HG02943 (cell line): ENCODE measurements around the gene CLNK.

Experiments used
- ATAC-seq: cut with Tn5 transposase; IDR thresholded peaks from one replicate; pipeline ENCODE4 v1.9.1; 2021; ENCODE audit warnings: mild to moderate bottlenecking, low read depth, moderate library complexity; ENCODE audit not compliant: unreplicated experiment

CLNK gene

GRCh38 chr4:10461091-10461849 is 223.3 kb downstream of the CLNK start:
- ATAC-seq, result peak; percentile 68

- no peak for ATAC-seq
Measured at GRCh38 chr4:10460313-10461047, 224.1 kb downstream of the CLNK start.

GRCh38 chr4:10459305-10459704 is 225.3 kb downstream of the CLNK start:
- ATAC-seq, result no peak

GRCh38 chr4:10458177-10458576 is 226.4 kb downstream of the CLNK start:
- no peak for ATAC-seq

DNA sequence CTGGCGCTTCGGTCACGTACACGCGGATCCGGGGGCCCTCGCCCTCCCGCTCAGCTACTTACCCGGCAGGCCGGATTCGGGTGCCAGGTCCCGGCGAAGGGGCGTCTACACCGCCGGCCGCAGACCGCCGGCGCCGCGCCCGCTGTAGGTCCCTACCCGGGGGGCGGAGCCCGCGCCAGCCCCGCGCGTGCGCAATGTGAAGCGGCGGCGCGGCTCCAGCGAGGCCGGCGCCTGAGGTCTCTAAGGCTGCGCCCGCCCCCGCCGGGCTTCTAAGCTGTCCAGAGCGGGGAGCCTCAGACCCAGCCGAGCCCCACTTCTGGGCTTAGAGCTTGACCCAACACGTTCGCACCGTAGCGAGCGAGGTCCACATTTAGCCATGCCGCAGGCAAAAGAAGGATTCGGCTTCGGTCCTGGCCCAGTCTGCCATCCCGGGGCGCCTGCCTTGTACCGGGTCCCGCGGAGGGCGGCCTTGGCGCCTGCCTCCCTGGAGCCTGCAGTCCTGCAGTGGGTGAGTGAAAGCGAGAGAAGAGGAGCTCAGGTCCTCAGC is 227.2 kb downstream of the CLNK start, which contains the start of gene ZNF518B:
Gene ZNF518B (minus strand): TSS at position 172 of the 547 bp plus-strand sequence. CDS start 11,098 bp downstream, outside the sequence.
- peak; percentile 71 for ATAC-seq

DNA sequence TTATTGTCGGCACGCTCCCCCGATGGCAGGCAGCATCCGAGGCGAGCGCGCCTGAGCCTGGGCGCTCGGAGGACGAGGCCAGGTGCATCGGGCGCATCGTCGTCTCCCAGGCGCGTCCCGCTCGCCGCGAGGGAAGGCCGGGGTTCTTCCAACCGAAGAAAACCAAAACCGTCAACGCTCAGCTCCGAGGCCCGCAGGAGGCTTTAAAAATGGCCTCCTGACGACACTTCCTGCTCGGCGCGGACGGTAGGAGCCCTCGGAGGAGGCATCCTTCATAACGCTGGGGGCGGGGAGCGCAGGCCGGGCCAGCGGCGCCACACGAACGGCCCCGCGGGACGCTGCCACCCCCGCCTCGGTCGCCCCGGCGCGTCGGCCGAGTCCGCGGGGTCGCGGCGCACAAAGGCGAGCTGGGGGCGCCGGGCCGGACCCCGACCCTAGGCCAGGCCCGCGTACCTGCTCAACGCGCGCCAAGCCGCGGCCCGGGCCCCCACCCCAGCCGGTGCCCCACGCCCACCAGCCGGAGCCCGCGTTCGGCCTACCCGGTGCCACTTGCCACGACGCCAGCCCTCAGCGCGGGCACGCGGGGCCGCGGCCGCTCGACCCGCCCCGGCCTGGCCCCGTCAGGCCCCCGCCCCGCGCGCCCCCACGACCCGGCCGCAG is 227.8 kb downstream of the CLNK start:
- ATAC-seq, result peak; percentile 70

DNA sequence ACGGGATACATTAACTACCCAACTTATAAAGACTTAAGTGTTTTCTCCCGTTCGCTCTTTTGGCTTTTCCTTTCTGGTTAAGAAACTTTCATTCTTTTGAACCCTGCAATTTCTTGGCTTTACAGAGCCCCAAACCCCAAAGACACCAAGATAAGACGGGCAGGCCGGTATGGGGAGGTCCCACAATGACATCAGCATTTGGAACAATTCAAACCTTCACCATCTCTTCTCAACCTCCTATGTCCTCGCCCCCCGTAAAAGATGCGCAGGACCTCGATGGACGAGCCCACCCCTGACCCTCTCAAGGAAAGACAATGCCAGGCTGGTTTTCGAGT is 228.3 kb downstream of the CLNK start:
- no peak for ATAC-seq

DNA sequence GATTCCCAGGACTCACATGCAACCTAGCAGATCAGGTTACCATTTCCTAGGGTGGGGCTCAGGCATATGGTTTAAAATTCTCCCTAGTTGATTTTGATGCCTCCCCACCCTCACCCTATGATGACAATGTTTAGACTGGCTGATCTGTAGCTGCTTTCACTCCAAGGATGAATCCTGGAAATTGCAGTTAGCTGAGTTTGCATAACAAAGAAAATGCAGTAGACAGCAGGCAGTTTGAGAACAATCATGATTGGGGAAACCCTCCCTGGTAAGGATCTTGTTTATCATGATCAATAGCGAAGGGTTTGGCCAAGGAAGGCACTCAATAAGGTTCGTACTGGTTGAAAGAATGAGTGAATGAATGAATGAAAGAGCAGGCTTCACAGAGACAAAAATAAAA is 229.4 kb downstream of the CLNK start:
- ATAC-seq, result no peak

DNA sequence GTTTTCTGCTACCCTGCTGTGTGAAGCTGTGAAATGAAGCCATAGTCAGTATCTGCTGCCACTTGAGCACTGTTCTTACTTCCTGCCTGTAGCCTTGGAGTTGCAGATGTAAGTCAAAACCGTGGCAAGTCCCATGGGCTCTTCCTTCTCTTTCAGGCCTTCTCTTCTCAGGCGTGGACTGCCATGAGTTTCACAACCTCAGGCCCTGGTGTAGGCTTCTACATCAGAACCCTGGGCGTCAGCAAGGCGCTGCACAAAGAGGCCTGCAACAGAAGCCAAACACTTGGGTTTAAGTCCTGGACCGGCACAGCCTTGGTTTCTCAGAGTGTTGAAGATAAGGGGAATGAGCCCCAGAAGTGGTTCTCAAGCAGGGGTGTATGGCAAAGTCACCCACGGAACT is 229.8 kb downstream of the CLNK start:
- no peak for ATAC-seq

- ATAC-seq, result no peak
Measured at GRCh38 chr4:10454121-10454520, 230.4 kb downstream of the CLNK start.

GRCh38 chr4:10448991-10449390 is 235.6 kb downstream of the CLNK start:
- ATAC-seq, result no peak

DNA sequence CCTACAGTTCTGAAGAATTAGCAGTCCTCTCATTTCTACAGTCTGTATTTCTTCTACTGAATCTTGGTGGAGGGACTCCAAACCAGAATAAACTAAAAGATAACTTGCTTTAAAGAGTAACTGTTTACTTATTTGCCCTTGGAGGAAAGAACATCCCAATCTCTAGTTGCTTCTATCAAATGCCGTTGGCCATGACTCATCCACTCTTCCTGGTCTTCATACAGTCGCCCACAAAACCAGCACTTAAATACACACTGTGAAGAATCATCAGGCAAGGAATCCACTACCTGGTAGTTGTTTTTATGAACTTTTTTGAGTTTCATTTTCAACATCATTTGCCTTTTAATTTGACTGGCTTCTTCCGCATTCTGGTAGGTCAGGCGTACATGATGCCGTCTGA is 241.6 kb downstream of the CLNK start:
- no peak for ATAC-seq

- ATAC-seq, result no peak
Measured at GRCh38 chr4:10441512-10441911, 243.1 kb downstream of the CLNK start.

DNA sequence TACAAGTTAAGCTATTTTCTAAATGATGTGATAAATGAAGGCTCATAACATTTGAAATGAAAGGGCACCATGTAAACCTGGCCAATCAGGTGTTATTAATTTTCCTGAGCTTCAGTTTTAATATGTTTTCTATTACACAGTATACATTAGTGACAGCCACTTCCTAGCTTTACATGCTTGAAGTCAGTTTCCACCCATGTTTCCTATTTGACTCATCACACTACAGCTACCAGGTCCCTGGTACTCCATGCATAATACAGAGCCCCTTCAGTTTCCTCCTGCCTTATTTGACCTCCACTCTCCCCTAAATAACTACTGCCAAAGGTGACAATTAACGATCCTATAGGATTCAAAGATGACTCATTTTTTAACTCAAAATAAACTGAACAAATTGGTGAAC is 245.6 kb downstream of the CLNK start:
- ATAC-seq, result no peak

DNA sequence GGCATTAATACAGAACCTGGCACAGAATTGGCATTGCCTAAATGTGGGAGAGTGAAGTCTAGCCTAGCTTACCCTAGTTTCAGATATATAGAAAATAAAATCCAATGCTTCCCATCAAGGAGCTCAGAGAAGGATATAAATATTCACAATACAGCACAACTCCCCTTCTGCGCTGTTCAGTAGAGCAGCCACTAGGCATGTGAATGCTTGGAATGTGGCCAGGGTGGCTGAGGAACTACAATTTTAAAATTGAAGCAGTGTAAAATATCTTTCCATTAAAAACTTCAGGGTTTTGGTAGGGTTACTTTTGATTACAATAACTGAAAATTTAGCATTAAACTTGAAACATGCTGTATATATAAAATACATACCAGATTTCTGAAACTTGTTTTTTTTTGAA is 246.8 kb downstream of the CLNK start:
- ATAC-seq, result no peak
